ENCODE results near the gene OBSCN. TPM values are rescaled to one million over a fixed set of nuclear protein-coding genes. Genes with fewer than 3 reads are reported as not detected.

The OBSCN gene
- total RNA-seq, 1 experiment from 2014 or later = 5.6 TPM

- POLR2A ChIA-PET = no interaction called here
- no TSS peak for BruUV-seq (replicated peaks)
- Histone ChIP-seq H3K36me3 (ENCODE audit: control insufficient read depth, insufficient read depth, low read length) (no peaks in the 10 kb centered on the region), H3K4me3 (ENCODE audit: low read depth, low read length) (peak within 1 kb of the TSS; percentile 42), H3K4me1 (peaks cover 24% of the 10 kb centered on the region), H3K9me3 (0 out of 2 replicates have a peak, but pooled peaks cover 5% of the 10 kb centered on the region), H3K27me3 (replicated peaks; ENCODE audit: control insufficient read depth, insufficient read depth, low read length) (no peaks in the 10 kb centered on the region)
- DNase-seq = peak in 1 of 2 experiments; percentile 62
- H3K27ac Mint-ChIP-seq (ENCODE audit: unreplicated experiment) = peak within 1 kb of the TSS; percentile 81
- H3K9me3 Mint-ChIP-seq (ENCODE audit: unreplicated experiment) = peaks cover 5% of the 10 kb centered on the region
- peaks cover 26% of the 10 kb centered on the region for H3K36me3 Mint-ChIP-seq (ENCODE audit: insufficient read depth, unreplicated experiment)
- H3K27me3 Mint-ChIP-seq (ENCODE audit: insufficient read depth, unreplicated experiment) = no peaks in the 10 kb centered on the region
- CTCF ChIA-PET = no interaction called here
- peak in 1 of 2 experiments; percentile 11 for TF ChIP-seq CTCF (IDR thresholded peaks at IDR 0.05; ENCODE audit: insufficient read depth in 1 of 2, low read depth in 1 of 2, low read length in 1 of 2, severe bottlenecking in 1 of 2, unreplicated experiment in 1 of 2)
- intact Hi-C loops (cut with micrococcal nuclease; ENCODE audit: unreplicated experiment) = loop anchor here (2.0 kb wide), 1 partner anchor 16 kb away; no protein-coding TSS in a partner anchor
- H3K4me1 Mint-ChIP-seq (ENCODE audit: low read depth, unreplicated experiment) = peaks cover 30% of the 10 kb centered on the region
- H3K4me3 Mint-ChIP-seq (ENCODE audit: unreplicated experiment) = peak within 1 kb of the TSS; percentile 71
Measured at GRCh38 chr1:228416217-228416933, 208.5 kb downstream of the OBSCN start, which contains the start of gene TRIM17. TSS of gene TRIM17 (minus strand) at chr1:228416861. CDS start at chr1:228415072, 1,789 bp downstream.

- no peaks in the 10 kb centered on the region for H3K36me3 ChIP-seq (ENCODE audit: control insufficient read depth, insufficient read depth, low read length)
- peak overlapping the region; percentile 81 for H3K27ac Mint-ChIP-seq (ENCODE audit: unreplicated experiment)
- no peak for TF ChIP-seq CTCF (IDR thresholded peaks at IDR 0.05; ENCODE audit: insufficient read depth in 1 of 2, low read depth in 1 of 2, low read length in 1 of 2, severe bottlenecking in 1 of 2, unreplicated experiment in 1 of 2)
- intact Hi-C loops (cut with micrococcal nuclease; ENCODE audit: unreplicated experiment) = loop anchor here (2.0 kb wide), 1 partner anchor 16 kb away; no protein-coding TSS in a partner anchor
- H3K27me3 Mint-ChIP-seq (ENCODE audit: insufficient read depth, unreplicated experiment) = no peaks in the 10 kb centered on the region
- peaks cover 12% of the 10 kb centered on the region for H3K9me3 Mint-ChIP-seq (ENCODE audit: unreplicated experiment)
- peak overlapping the region; percentile 71 for H3K4me3 Mint-ChIP-seq (ENCODE audit: unreplicated experiment)
- CTCF ChIA-PET = no interaction called here
- peaks cover 33% of the 10 kb centered on the region for H3K4me1 Mint-ChIP-seq (ENCODE audit: low read depth, unreplicated experiment)
- POLR2A ChIA-PET = no interaction called here
- no TSS peak for BruUV-seq (replicated peaks)
- H3K27me3 ChIP-seq (replicated peaks; ENCODE audit: control insufficient read depth, insufficient read depth, low read length) = no peaks in the 10 kb centered on the region
- H3K4me1 ChIP-seq = peaks cover 24% of the 10 kb centered on the region
- peaks cover 24% of the 10 kb centered on the region for H3K36me3 Mint-ChIP-seq (ENCODE audit: insufficient read depth, unreplicated experiment)
- H3K4me3 ChIP-seq (ENCODE audit: low read depth, low read length) = peak overlapping the region; percentile 42; the same call in 1 of the 2 replicates
- H3K9me3 ChIP-seq = 0 out of 2 replicates have a peak, but pooled peaks cover 5% of the 10 kb centered on the region
- DNase-seq = no peak
Measured at GRCh38 chr1:228417061-228417460, 209.2 kb downstream of the OBSCN start.

GRCh38 chr1:228417483-228418203, 209.8 kb downstream of the OBSCN start:
- no peak overlapping the region for H3K4me3 ChIP-seq (ENCODE audit: low read depth, low read length)
- ChIA-PET POLR2A (no interaction called here), CTCF (no interaction called here)
- H3K4me1 ChIP-seq = peaks cover 24% of the 10 kb centered on the region
- H3K27me3 ChIP-seq (replicated peaks; ENCODE audit: control insufficient read depth, insufficient read depth, low read length) = no peaks in the 10 kb centered on the region
- H3K9me3 ChIP-seq = 0 out of 2 replicates have a peak, but pooled peaks cover 5% of the 10 kb centered on the region
- no peak overlapping the region for H3K4me3 Mint-ChIP-seq (ENCODE audit: unreplicated experiment)
- intact Hi-C loops (cut with micrococcal nuclease; ENCODE audit: unreplicated experiment) = loop anchor here (2.0 kb wide), 1 partner anchor 15 kb away; no protein-coding TSS in a partner anchor
- H3K36me3 Mint-ChIP-seq (ENCODE audit: insufficient read depth, unreplicated experiment) = peaks cover 22% of the 10 kb centered on the region
- H3K36me3 ChIP-seq (ENCODE audit: control insufficient read depth, insufficient read depth, low read length) = no peaks in the 10 kb centered on the region
- peaks cover 33% of the 10 kb centered on the region for H3K4me1 Mint-ChIP-seq (ENCODE audit: low read depth, unreplicated experiment)
- peaks cover 13% of the 10 kb centered on the region for H3K9me3 Mint-ChIP-seq (ENCODE audit: unreplicated experiment)
- no peaks in the 10 kb centered on the region for H3K27me3 Mint-ChIP-seq (ENCODE audit: insufficient read depth, unreplicated experiment)
- no TSS peak for BruUV-seq (replicated peaks)
- H3K27ac Mint-ChIP-seq (ENCODE audit: unreplicated experiment) = peak overlapping the region; percentile 81
- peak in 1 of 2 experiments; percentile 30 for DNase-seq
- no peak for TF ChIP-seq CTCF (IDR thresholded peaks at IDR 0.05; ENCODE audit: insufficient read depth in 1 of 2, low read depth in 1 of 2, low read length in 1 of 2, severe bottlenecking in 1 of 2, unreplicated experiment in 1 of 2)
